ENCODE measurements around the gene F11. TPM values are rescaled to one million over a fixed set of nuclear protein-coding genes. Genes with fewer than 3 reads are reported as not detected.

The F11 gene
- total and polyA plus RNA-seq, 2 donors (not counting 3 experiments of a cell fraction or from before 2014, with no cell fraction given): not detected

GRCh38 chr4:186255122-186255521 lies 10.9 kb upstream of the F11 start:
- TF ChIP-seq MYC (IDR thresholded peaks at IDR 0.05; ENCODE audit: low read depth, low read length) (no peak), CTCF (IDR thresholded peaks at IDR 0.05; ENCODE audit: extremely low read depth in 1 of 2, insufficient read depth in 1 of 2, low read depth in 1 of 2, low read length in 2 of 2) (no peak), POLR2AphosphoS5 (IDR thresholded peaks at IDR 0.05; ENCODE audit: insufficient read depth, low read depth, low read length) (no peak), POLR2A (IDR thresholded peaks at IDR 0.05; ENCODE audit: low read depth, low read length) (no peak), FOS (IDR thresholded peaks at IDR 0.05; ENCODE audit: borderline replicate concordance, insufficient read depth, low read length) (no peak), MAX (IDR thresholded peaks at IDR 0.05; ENCODE audit: insufficient read depth, insufficient read length) (no peak), JUN (IDR thresholded peaks at IDR 0.05; ENCODE audit: borderline replicate concordance, insufficient read depth, insufficient read length, low read depth) (no peak), EZH2 (IDR thresholded peaks at IDR 0.05; ENCODE audit: borderline replicate concordance, low read depth, low read length, severe bottlenecking) (no peak), GATA2 (IDR thresholded peaks at IDR 0.05; ENCODE audit: insufficient read depth, insufficient read length, low read depth, low read length) (no peak)
- H3K27me3 ChIP-seq (ENCODE audit: control insufficient read depth in 2 of 2, insufficient read depth in 2 of 2, low read length in 2 of 2): no peaks in the 10 kb centered on the region
- H3K9ac ChIP-seq (replicated peaks; ENCODE audit: extremely low read depth, insufficient read depth, low read length): no peak overlapping the region
- H3K4me2 ChIP-seq (ENCODE audit: insufficient read depth, low read length): no peak overlapping the region
- no peak overlapping the region for H3K4me3 ChIP-seq (replicated peaks in 1 of 3; ENCODE audit: insufficient read depth in 1 of 3, low read depth in 1 of 3, low read length in 3 of 3)
- no peaks in the 10 kb centered on the region for H3K9me3 ChIP-seq (replicated peaks; ENCODE audit: control insufficient read depth, insufficient read depth, low read length)
- intact Hi-C loops (cut with micrococcal nuclease) (no loop called here), dilution Hi-C loops (cut with MboI; ENCODE audit: extremely low pct_ligation_motif_present, low sequenced_read_pairs) (no loop called here)
- no peaks in the 10 kb centered on the region for H3K9me1 ChIP-seq (replicated peaks; ENCODE audit: control insufficient read depth, extremely low read depth, insufficient read depth, low read length)
- no peaks in the 10 kb centered on the region for H4K20me1 ChIP-seq (replicated peaks; ENCODE audit: control insufficient read depth, extremely low read depth, insufficient read depth, low read length)
- H3K27ac ChIP-seq (ENCODE audit: insufficient read depth, low read depth, low read length): no peak overlapping the region
- H3K4me1 ChIP-seq (ENCODE audit: control insufficient read depth, extremely low read depth, insufficient read depth, low read length): no peaks in the 10 kb centered on the region
- H2AFZ ChIP-seq (ENCODE audit: low read depth, low read length): no peak overlapping the region
- POLR2A ChIA-PET: no interaction called here
- FAIRE-seq (no peak), DNase-seq (ENCODE audit: low read depth, low spot score) (no peak)
- CTCF ChIA-PET: no interaction called here
- H3K79me2 ChIP-seq (ENCODE audit: control insufficient read depth, insufficient read depth, low read length): no peaks in the 10 kb centered on the region
- no TSS peak for BruUV-seq (replicated peaks)
- H3K36me3 ChIP-seq (ENCODE audit: control insufficient read depth in 2 of 2, extremely low read depth in 1 of 2, insufficient read depth in 2 of 2, low read length in 2 of 2): no peaks in the 10 kb centered on the region
